Measurements from ENCODE around the gene ARPIN.

Gene ARPIN

DNA sequence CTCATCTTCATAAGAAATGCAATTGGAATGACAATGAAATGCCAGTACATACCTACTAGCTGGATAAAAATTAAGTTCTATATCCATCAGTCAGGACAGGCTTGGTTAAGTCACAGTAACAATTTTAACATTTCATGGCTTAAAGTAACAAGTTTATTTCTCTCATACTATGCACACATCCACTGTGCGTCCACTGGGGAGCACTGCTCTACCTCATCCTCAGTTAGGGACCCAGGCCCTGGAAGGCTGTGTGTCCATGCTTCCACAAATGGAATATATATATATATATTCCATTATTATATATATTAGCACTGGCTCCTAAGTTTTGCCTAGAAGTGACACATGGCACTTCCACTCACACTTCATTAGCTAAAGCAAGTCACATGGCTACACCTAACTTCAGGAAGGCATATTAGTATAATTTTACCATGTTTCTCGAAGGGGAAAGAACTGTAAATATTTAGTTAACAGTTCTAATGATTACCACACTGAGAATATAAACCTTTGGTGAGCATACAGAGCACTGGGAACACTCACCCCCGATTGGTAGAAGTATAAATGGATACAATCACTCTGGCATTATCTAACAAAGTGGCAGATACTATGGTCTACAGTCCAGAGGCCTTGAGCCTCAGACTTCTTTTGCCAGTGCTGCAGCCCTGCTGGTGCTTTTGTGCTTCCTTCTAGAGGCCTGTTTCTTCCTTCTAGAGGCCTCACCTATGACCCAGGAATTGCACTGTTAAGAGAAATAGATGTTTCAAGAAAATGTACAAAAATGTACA lies 47.6 kb downstream of the ARPIN start:
- TF ChIP-seq EGR1 (IDR thresholded peaks at IDR 0.05) = no peak
- no peak for TF ChIP-seq TAF1 (IDR thresholded peaks at IDR 0.05; ENCODE audit: low read depth)
- no peak for TF ChIP-seq NFIC (IDR thresholded peaks at IDR 0.05)
- TF ChIP-seq CEBPB (IDR thresholded peaks at IDR 0.05) = no peak
- TF ChIP-seq EP300 (IDR thresholded peaks at IDR 0.05; ENCODE audit: borderline replicate concordance) = no peak
- TF ChIP-seq, protein P1, sequence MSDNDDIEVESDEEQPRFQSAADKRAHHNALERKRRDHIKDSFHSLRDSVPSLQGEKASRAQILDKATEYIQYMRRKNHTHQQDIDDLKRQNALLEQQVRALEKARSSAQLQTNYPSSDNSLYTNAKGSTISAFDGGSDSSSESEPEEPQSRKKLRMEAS (IDR thresholded peaks at IDR 0.05) = no peak
- TF ChIP-seq CREB1 (IDR thresholded peaks at IDR 0.05; ENCODE audit: low read depth) = no peak
- no peak for TF ChIP-seq ZBTB7A (IDR thresholded peaks at IDR 0.05; ENCODE audit: low read depth)
- TF ChIP-seq FOXM1 (IDR thresholded peaks at IDR 0.05; ENCODE audit: borderline replicate concordance, low read depth) = no peak
- TF ChIP-seq RAD21 (IDR thresholded peaks at IDR 0.05; ENCODE audit: low read depth) = no peak
- no peak for TF ChIP-seq TCF12 (IDR thresholded peaks at IDR 0.05; ENCODE audit: low read depth)
- TF ChIP-seq YY1 (IDR thresholded peaks at IDR 0.05; ENCODE audit: low read depth) = no peak
- TF ChIP-seq, protein P2, sequence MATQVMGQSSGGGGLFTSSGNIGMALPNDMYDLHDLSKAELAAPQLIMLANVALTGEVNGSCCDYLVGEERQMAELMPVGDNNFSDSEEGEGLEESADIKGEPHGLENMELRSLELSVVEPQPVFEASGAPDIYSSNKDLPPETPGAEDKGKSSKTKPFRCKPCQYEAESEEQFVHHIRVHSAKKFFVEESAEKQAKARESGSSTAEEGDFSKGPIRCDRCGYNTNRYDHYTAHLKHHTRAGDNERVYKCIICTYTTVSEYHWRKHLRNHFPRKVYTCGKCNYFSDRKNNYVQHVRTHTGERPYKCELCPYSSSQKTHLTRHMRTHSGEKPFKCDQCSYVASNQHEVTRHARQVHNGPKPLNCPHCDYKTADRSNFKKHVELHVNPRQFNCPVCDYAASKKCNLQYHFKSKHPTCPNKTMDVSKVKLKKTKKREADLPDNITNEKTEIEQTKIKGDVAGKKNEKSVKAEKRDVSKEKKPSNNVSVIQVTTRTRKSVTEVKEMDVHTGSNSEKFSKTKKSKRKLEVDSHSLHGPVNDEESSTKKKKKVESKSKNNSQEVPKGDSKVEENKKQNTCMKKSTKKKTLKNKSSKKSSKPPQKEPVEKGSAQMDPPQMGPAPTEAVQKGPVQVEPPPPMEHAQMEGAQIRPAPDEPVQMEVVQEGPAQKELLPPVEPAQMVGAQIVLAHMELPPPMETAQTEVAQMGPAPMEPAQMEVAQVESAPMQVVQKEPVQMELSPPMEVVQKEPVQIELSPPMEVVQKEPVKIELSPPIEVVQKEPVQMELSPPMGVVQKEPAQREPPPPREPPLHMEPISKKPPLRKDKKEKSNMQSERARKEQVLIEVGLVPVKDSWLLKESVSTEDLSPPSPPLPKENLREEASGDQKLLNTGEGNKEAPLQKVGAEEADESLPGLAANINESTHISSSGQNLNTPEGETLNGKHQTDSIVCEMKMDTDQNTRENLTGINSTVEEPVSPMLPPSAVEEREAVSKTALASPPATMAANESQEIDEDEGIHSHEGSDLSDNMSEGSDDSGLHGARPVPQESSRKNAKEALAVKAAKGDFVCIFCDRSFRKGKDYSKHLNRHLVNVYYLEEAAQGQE (IDR thresholded peaks at IDR 0.05; ENCODE audit: low read depth) = no peak
- TF ChIP-seq TEAD4 (IDR thresholded peaks at IDR 0.05) = no peak
- TF ChIP-seq, protein P3, sequence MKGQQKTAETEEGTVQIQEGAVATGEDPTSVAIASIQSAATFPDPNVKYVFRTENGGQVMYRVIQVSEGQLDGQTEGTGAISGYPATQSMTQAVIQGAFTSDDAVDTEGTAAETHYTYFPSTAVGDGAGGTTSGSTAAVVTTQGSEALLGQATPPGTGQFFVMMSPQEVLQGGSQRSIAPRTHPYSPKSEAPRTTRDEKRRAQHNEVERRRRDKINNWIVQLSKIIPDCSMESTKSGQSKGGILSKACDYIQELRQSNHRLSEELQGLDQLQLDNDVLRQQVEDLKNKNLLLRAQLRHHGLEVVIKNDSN (IDR thresholded peaks at IDR 0.05) = no peak

DNA sequence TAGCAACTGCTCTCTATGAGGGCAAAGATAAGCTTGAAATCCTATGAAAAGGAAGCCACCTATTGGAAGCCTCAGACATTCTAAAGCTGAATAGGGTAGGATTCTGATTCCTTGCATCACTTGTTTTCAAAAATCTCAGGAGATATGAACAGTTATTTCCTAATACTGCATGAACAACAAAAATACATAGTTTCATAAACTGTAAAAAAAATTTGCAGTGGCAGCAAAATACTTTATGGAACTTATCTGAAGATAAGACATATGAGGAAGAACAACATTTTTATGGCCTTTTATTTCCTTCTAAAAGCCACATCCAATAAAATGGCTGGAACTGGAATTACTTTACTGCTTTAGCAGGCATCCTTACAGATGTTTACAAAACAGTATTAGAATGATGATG lies 48.8 kb downstream of the ARPIN start:
- TF ChIP-seq TCF12 (IDR thresholded peaks at IDR 0.05; ENCODE audit: low read depth) = no peak
- no peak for TF ChIP-seq EP300 (IDR thresholded peaks at IDR 0.05; ENCODE audit: borderline replicate concordance)
- TF ChIP-seq EGR1 (IDR thresholded peaks at IDR 0.05) = no peak
- no peak for TF ChIP-seq YY1 (IDR thresholded peaks at IDR 0.05; ENCODE audit: low read depth)
- no peak for TF ChIP-seq TEAD4 (IDR thresholded peaks at IDR 0.05)
- TF ChIP-seq TAF1 (IDR thresholded peaks at IDR 0.05; ENCODE audit: low read depth) = no peak
- TF ChIP-seq CEBPB (IDR thresholded peaks at IDR 0.05) = no peak
- TF ChIP-seq, protein P3 (IDR thresholded peaks at IDR 0.05) = no peak
- TF ChIP-seq, protein P2 (IDR thresholded peaks at IDR 0.05; ENCODE audit: low read depth) = no peak
- TF ChIP-seq NFIC (IDR thresholded peaks at IDR 0.05) = no peak

DNA sequence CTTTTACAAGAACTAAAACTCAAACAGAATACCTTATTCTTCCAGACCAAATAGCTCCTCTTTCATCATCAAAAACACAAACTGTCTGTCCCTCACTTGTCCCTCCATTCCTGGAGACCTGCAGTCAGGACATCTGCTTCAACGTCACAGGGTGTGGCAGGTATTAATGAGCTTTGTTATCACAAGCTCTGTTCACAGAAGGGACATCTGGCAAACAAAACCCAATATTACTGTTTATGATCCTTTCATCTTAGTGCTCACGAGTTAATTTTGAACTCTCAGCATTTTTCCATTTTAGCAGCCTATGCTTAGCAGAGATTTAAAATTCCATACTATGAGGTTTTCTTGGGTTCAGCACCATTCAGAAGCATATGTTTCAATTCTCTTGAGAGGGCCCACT lies 51.9 kb downstream of the ARPIN start:
- no peak for TF ChIP-seq YY1 (IDR thresholded peaks at IDR 0.05; ENCODE audit: low read depth)
- TF ChIP-seq EGR1 (IDR thresholded peaks at IDR 0.05) = no peak
- TF ChIP-seq TCF12 (IDR thresholded peaks at IDR 0.05; ENCODE audit: low read depth) = no peak
- TF ChIP-seq FOXM1 (IDR thresholded peaks at IDR 0.05; ENCODE audit: borderline replicate concordance, low read depth) = no peak

DNA sequence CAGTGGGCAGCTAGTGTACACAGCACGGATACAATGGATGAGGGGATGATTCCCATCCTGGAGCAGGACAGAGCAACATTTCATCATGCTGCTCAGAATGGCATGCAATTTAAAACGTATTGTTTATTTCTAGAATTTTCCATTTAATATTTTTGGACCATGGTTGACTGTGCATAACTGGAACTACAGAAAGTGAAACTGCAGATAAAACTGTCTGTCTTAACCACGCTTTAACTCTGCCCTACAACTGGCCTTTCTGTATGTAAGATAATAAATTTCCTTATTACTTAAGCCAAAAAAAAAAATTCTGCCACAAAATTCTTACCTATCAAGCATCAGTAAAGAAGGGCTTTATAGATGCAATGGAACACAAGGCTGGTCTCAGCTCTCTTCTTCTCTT lies 52.3 kb downstream of the ARPIN start:
- TF ChIP-seq FOXM1 (IDR thresholded peaks at IDR 0.05; ENCODE audit: borderline replicate concordance, low read depth) (no peak), RAD21 (IDR thresholded peaks at IDR 0.05; ENCODE audit: low read depth) (no peak), ZBTB7A (IDR thresholded peaks at IDR 0.05; ENCODE audit: low read depth) (no peak), CREB1 (IDR thresholded peaks at IDR 0.05; ENCODE audit: low read depth) (no peak)
- TF ChIP-seq, protein P1 (IDR thresholded peaks at IDR 0.05) = no peak

DNA sequence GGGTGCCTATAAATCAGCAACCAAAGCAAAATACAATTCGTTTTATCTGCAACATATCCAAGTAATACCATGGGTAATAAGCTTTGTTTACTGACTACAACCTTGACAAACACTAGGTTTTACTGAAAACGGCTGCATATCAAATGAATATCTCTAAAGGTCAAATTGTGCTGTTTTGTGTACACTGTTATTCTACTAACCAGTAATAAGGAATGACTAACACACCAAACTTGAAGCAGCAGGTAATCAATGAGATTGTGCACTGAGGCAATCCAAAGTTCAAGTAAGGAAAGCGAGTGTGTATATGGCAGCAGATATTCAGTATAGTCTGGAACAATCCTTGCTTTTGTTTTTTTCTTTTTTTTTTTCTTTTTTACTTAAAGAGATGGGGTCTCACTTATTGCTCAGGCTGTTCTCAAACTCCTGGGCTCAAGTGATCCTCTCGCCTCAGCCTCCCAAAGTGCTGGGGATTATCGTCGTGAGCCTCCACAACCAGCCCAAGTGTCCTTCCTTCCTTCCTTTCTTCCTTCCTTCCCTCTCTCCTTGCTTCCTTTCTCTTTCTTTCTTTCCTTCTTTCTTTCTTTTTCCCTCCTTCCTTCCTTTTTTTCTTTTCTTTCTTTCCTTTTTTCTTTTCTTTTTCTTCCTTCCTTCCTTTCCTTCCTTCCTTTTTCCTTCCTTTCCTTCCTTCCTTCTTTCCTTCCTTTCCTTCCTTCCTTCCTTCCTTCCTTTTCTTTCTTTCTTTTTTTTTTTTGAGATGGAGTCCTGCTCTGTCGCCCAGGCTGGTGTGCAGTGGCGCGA lies 53.9 kb downstream of the ARPIN start:
- TF ChIP-seq EP300 (IDR thresholded peaks at IDR 0.05; ENCODE audit: borderline replicate concordance) (no peak), TAF1 (IDR thresholded peaks at IDR 0.05; ENCODE audit: low read depth) (no peak), TEAD4 (IDR thresholded peaks at IDR 0.05) (no peak), EGR1 (IDR thresholded peaks at IDR 0.05) (no peak), RAD21 (IDR thresholded peaks at IDR 0.05; ENCODE audit: low read depth) (no peak), NFIC (IDR thresholded peaks at IDR 0.05) (no peak), YY1 (IDR thresholded peaks at IDR 0.05; ENCODE audit: low read depth) (no peak), ZBTB7A (IDR thresholded peaks at IDR 0.05; ENCODE audit: low read depth) (no peak), CEBPB (IDR thresholded peaks at IDR 0.05) (no peak), TCF12 (IDR thresholded peaks at IDR 0.05; ENCODE audit: low read depth) (no peak), CREB1 (IDR thresholded peaks at IDR 0.05; ENCODE audit: low read depth) (no peak), FOXM1 (IDR thresholded peaks at IDR 0.05; ENCODE audit: borderline replicate concordance, low read depth) (no peak)
- TF ChIP-seq, protein P2 (IDR thresholded peaks at IDR 0.05; ENCODE audit: low read depth) = no peak
- TF ChIP-seq, protein P3 (IDR thresholded peaks at IDR 0.05) = no peak
- TF ChIP-seq, protein P1 (IDR thresholded peaks at IDR 0.05) = no peak
